NCI-H2227 treated with DMSO at 0.1 percent for 48 hours (cell line): ENCODE data around the gene NAALADL2.
"Not testable (repeated sequence)": the region's sequence is repeated elsewhere in the genome, so short reads cannot be mapped to it uniquely, and the experiment has no call there.

ENCODE experiments used
- DNase-seq: peaks from one replicate; lab custom pipeline; 2025; lab: John Stamatoyannopoulos, UW

The NAALADL2 gene

GRCh38 chr3:175311404-175311803, 452.3 kb downstream of the NAALADL2 start:
- no peak for DNase-seq

- DNase-seq = no peak
These were observed 452.8 kb downstream of the NAALADL2 start for GRCh38 chr3:175311946-175312345.

- DNase-seq = no peak
These were observed 453.7 kb downstream of the NAALADL2 start for GRCh38 chr3:175312791-175313190.

- peak; percentile 27 for DNase-seq
These were observed 457.7 kb downstream of the NAALADL2 start for GRCh38 chr3:175316799-175317198.

GRCh38 chr3:175325440-175325839, 466.3 kb downstream of the NAALADL2 start:
- no peak for DNase-seq

GRCh38 chr3:175326041-175326440, 466.9 kb downstream of the NAALADL2 start:
- DNase-seq = no peak

- DNase-seq = no peak
These were observed 470.2 kb downstream of the NAALADL2 start for GRCh38 chr3:175329373-175329772.

- no peak for DNase-seq
These were observed 476.1 kb downstream of the NAALADL2 start for GRCh38 chr3:175335229-175335628.

- DNase-seq = no peak
These were observed 477.4 kb downstream of the NAALADL2 start for GRCh38 chr3:175336406-175337133.

GRCh38 chr3:175337631-175338030, 478.5 kb downstream of the NAALADL2 start:
- DNase-seq = no peak

GRCh38 chr3:175338775-175339535, 479.8 kb downstream of the NAALADL2 start:
- peak; percentile 11 for DNase-seq

GRCh38 chr3:175340338-175341015, 481.3 kb downstream of the NAALADL2 start:
- DNase-seq = no peak

GRCh38 chr3:175342196-175342595, 483.1 kb downstream of the NAALADL2 start:
- DNase-seq = no peak

GRCh38 chr3:175343946-175344345, 484.8 kb downstream of the NAALADL2 start:
- DNase-seq = no peak

- peak; percentile 45 for DNase-seq
These were observed 487.6 kb downstream of the NAALADL2 start for GRCh38 chr3:175346573-175347356.

GRCh38 chr3:175349168-175349567, 490.0 kb downstream of the NAALADL2 start:
- DNase-seq = no peak

- no peak for DNase-seq
These were observed 496.7 kb downstream of the NAALADL2 start for GRCh38 chr3:175355801-175356335.

- DNase-seq = no peak
These were observed 497.8 kb downstream of the NAALADL2 start for GRCh38 chr3:175356899-175357324.

GRCh38 chr3:175357758-175358157, 498.6 kb downstream of the NAALADL2 start:
- DNase-seq = no peak

GRCh38 chr3:175358935-175359334, 499.8 kb downstream of the NAALADL2 start:
- DNase-seq = no peak

GRCh38 chr3:175370426-175370825, 511.3 kb downstream of the NAALADL2 start:
- not testable (repeated sequence) for DNase-seq

- DNase-seq = not testable (repeated sequence)
These were observed 512.1 kb downstream of the NAALADL2 start for GRCh38 chr3:175371187-175371586.
